ENCODE measurements around the gene PPP1R13L.

The PPP1R13L gene, protein sequence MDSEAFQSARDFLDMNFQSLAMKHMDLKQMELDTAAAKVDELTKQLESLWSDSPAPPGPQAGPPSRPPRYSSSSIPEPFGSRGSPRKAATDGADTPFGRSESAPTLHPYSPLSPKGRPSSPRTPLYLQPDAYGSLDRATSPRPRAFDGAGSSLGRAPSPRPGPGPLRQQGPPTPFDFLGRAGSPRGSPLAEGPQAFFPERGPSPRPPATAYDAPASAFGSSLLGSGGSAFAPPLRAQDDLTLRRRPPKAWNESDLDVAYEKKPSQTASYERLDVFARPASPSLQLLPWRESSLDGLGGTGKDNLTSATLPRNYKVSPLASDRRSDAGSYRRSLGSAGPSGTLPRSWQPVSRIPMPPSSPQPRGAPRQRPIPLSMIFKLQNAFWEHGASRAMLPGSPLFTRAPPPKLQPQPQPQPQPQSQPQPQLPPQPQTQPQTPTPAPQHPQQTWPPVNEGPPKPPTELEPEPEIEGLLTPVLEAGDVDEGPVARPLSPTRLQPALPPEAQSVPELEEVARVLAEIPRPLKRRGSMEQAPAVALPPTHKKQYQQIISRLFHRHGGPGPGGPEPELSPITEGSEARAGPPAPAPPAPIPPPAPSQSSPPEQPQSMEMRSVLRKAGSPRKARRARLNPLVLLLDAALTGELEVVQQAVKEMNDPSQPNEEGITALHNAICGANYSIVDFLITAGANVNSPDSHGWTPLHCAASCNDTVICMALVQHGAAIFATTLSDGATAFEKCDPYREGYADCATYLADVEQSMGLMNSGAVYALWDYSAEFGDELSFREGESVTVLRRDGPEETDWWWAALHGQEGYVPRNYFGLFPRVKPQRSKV

DNA sequence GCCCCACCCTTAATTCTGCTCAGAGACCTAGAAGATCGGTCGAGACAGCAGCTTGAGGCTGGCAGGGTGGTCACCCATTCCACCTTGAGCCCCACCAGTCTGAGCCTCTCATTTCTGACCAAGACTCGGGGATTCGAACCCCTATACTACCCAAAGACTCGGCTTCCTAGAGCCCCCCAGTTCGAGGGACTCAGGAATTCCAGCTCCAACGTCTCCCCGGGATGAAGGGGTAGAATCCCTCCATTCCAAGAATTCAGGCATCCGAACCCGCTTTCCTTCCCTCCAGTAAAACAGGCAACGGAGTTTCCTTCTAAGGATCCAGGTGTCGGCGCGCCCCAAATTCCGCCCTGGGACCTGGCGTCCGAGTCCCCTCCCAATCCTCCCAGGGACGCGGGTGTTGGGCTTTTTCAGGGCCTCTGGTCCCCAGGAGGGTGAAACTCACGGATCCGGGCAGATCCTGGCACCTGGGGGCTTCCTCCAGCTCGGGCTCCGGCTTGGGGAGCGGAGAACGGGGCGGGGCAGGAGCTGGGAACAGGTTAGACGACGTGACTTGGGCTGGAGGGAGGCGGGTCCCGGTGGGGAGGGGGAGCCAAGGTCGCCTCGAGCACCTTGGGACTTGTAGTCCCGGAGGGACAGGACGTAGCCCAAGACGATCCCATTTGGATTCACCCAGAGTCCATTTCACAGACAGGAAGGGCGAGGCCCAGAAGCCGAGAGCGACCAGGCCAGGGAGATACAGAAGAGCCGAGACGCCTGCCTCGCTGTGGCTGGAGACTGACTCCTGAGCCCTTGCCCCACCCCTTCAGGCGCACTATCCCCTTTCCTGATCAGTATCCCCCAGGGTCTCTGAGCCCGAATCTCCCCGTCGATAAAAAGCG is at the start of gene PPP1R13L:
PPP1R13L (minus strand) TSS at position 513 of the 878 bp plus-strand sequence. CDS start 6,751 bp downstream, outside the sequence.
- Histone ChIP-seq H3K27me3 (ENCODE audit: control insufficient read depth, insufficient read depth, low read length) (no peaks in the 10 kb centered on the region), H3K27ac (ENCODE audit: low read depth, low read length) (peak within 1 kb of the TSS; percentile 92), H3K9ac (ENCODE audit: low read length) (peak within 1 kb of the TSS; percentile 56), H3K36me3 (ENCODE audit: control insufficient read depth, insufficient read depth, low read length) (no peaks in the 10 kb centered on the region), H3K4me1 (ENCODE audit: control insufficient read depth, insufficient read depth, low read length) (peaks cover 5% of the 10 kb centered on the region), H3K4me3 (ENCODE audit: low read length) (peak within 1 kb of the TSS; percentile 82)

DNA sequence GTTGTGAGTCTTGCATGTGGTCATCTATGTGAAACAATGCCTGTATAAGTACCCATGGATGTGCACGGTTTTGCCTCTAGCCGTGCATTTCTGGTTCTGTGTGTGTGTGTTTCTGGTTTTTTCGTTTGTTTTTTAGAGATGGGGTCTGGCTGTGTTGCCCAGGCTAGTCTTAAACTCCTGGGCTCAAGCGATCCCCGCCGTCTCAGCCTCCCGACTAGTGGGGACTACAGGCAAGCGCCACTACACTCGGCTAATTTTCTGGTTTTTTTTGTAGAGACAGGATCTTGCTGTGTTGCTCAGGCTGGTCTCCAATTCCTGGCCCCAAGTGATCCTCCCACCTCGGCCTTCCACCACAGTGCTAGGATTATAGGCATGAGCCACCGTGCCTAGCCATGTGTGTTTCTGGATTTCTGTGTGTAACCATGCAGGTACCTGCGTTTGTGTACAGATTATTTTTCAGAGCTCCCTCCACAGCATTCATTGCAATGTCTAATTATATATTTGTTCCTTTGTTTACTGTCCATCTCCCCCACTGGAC is 47.0 kb upstream of the PPP1R13L start:
- no peak overlapping the region for H3K4me3 ChIP-seq (ENCODE audit: low read length)
- peak overlapping the region; percentile 90 for H3K27ac ChIP-seq (ENCODE audit: low read depth, low read length)
- H3K4me1 ChIP-seq (ENCODE audit: control insufficient read depth, insufficient read depth, low read length), result peaks cover 18% of the 10 kb centered on the region
- no peak overlapping the region for H3K9ac ChIP-seq (ENCODE audit: low read length)
- H3K27me3 ChIP-seq (ENCODE audit: control insufficient read depth, insufficient read depth, low read length), result no peaks in the 10 kb centered on the region
- no peaks in the 10 kb centered on the region for H3K36me3 ChIP-seq (ENCODE audit: control insufficient read depth, insufficient read depth, low read length)

DNA sequence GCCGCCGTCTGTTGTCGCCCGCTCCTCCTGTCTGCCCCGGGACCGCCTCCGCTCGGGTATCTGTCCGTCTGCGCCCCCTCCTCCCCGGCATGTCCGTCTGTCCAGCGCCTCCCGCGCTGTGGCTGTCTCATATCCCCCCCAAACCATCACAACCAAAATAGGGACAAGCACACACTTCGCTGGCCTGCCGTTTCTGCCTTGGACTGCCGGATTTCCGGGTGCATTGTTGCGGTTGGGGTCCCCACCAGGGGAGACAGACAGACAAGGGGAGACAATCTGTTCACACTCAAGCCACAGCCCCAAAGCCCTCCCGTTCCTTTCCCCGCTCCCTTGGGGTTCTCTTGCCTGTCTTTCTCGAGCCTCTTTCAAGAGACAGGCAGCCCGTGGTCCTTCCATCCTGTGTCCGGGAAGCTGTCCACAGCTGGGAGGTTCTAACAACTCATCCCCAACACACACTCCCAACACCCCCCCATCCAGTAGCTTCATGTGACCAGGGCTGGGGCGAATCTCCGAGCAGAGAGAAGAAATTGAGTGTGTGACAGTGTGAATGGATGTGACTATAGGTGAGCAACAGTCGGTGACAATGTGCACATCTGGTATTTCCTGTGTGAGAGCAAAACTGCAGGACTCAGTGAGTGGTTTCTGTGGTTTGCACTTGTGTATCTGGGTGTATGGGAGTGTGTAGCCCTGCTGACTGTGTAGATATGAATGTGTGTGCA is 46.4 kb upstream of the PPP1R13L start:
- peak overlapping the region; percentile 96 for H3K9ac ChIP-seq (ENCODE audit: low read length)
- H3K36me3 ChIP-seq (ENCODE audit: control insufficient read depth, insufficient read depth, low read length), result no peaks in the 10 kb centered on the region
- peak overlapping the region; percentile 92 for H3K4me3 ChIP-seq (ENCODE audit: low read length)
- peak overlapping the region; percentile 90 for H3K27ac ChIP-seq (ENCODE audit: low read depth, low read length)
- H3K27me3 ChIP-seq (ENCODE audit: control insufficient read depth, insufficient read depth, low read length), result no peaks in the 10 kb centered on the region
- peaks cover 17% of the 10 kb centered on the region for H3K4me1 ChIP-seq (ENCODE audit: control insufficient read depth, insufficient read depth, low read length)

DNA sequence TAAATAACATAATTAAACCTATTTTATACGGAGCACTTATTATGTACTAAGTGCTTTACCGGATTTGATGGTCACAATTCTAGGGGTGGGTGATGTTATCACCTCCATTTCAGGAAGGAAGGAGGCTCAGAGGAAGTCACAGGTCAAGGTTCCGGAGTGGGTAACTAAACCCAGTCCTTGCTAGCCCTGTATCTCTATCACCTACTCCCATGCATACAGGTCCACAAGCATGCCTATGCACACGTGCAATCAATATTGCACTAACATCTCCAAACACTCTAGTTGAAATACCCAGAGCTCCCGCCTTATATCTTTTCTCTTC is 45.1 kb upstream of the PPP1R13L start:
- Histone ChIP-seq H3K4me1 (ENCODE audit: control insufficient read depth, insufficient read depth, low read length) (peaks cover 7% of the 10 kb centered on the region), H3K9ac (ENCODE audit: low read length) (no peak overlapping the region), H3K4me3 (ENCODE audit: low read length) (peak overlapping the region; percentile 40), H3K27ac (ENCODE audit: low read depth, low read length) (no peak overlapping the region), H3K27me3 (ENCODE audit: control insufficient read depth, insufficient read depth, low read length) (no peaks in the 10 kb centered on the region), H3K36me3 (ENCODE audit: control insufficient read depth, insufficient read depth, low read length) (no peaks in the 10 kb centered on the region)

DNA sequence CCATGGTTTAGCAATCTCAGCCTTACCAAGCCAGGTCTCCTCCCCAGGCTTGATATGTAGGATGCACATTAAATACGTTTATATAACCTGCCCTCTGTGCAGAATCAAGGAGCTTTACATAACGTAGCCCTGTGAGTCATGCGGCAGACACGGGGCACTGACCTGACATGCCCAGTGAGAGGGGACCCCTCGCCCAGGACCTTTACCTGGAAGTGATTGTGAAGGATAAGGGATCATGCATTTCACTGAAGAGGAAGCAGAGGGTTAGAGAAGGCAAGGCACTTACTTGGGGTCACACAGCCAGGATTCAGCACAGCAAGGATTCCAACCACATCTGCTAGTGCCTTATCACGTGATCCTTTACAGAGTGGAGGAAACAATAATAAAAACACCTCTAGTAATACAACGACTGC is 44.0 kb upstream of the PPP1R13L start:
- Histone ChIP-seq H3K36me3 (ENCODE audit: control insufficient read depth, insufficient read depth, low read length) (no peaks in the 10 kb centered on the region), H3K4me3 (ENCODE audit: low read length) (no peak overlapping the region), H3K9ac (ENCODE audit: low read length) (no peak overlapping the region), H3K27me3 (ENCODE audit: control insufficient read depth, insufficient read depth, low read length) (no peaks in the 10 kb centered on the region), H3K4me1 (ENCODE audit: control insufficient read depth, insufficient read depth, low read length) (peaks cover 14% of the 10 kb centered on the region), H3K27ac (ENCODE audit: low read depth, low read length) (no peak overlapping the region)

DNA sequence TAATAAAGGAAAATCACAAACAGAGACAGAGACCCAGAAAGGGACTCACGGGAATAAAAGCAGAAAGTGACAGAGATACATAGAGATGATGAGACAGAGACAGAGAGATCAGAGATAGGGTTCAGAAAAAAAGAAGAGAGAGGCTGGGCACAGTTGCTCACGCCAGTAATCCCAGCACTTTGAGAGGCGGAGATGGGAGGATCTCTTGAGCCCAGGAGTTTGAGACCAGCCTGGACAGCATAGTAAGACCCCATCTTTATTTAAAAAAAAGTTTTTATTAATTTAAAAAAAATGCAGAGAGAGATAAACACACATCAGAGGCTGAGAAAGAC is 43.5 kb upstream of the PPP1R13L start:
- Histone ChIP-seq H3K27ac (ENCODE audit: low read depth, low read length) (no peak overlapping the region), H3K9ac (ENCODE audit: low read length) (no peak overlapping the region), H3K4me3 (ENCODE audit: low read length) (no peak overlapping the region), H3K27me3 (ENCODE audit: control insufficient read depth, insufficient read depth, low read length) (no peaks in the 10 kb centered on the region), H3K36me3 (ENCODE audit: control insufficient read depth, insufficient read depth, low read length) (no peaks in the 10 kb centered on the region), H3K4me1 (ENCODE audit: control insufficient read depth, insufficient read depth, low read length) (peaks cover 14% of the 10 kb centered on the region)

DNA sequence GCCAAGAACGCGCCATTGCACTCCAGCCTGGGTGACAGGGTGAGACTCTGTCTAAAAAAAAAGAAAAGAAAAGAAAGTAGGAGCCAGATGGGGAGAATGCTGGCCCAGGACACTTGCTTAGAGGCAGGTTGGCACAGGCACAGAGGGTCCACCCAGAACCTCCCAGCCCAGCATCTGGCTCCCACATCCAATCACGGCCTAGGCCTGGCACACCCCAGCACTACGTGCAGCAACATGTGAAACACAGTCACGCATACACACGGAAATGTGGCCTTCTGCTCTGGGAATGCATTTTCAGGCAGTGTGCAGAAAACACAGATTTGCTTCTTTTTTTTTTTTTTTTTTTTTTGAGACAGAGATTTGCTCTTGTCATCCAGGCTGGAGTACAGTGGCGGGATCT is 42.1 kb upstream of the PPP1R13L start:
- Histone ChIP-seq H3K36me3 (ENCODE audit: control insufficient read depth, insufficient read depth, low read length) (no peaks in the 10 kb centered on the region), H3K27me3 (ENCODE audit: control insufficient read depth, insufficient read depth, low read length) (no peaks in the 10 kb centered on the region), H3K27ac (ENCODE audit: low read depth, low read length) (no peak overlapping the region), H3K9ac (ENCODE audit: low read length) (no peak overlapping the region), H3K4me3 (ENCODE audit: low read length) (no peak overlapping the region), H3K4me1 (ENCODE audit: control insufficient read depth, insufficient read depth, low read length) (peaks cover 20% of the 10 kb centered on the region)

DNA sequence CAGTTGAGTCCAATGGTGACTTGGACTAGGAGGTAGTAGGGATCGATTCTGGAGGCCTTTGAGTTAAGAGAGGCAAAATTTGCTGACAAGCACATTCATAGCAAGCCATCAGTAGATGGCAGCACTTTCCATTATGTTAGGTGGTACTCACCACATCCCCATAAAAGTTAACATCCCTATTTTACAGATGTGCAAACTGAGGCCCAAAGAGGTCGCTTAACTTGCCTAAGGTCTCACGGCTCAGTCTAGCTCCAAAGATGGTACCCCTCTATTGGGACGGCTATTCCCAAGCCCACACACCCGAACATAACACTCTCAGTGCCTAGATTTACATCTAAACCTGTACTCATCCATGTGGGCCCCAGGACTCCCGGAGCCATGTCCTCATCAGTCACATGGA is 41.4 kb upstream of the PPP1R13L start:
- Histone ChIP-seq H3K27ac (ENCODE audit: low read depth, low read length) (no peak overlapping the region), H3K4me3 (ENCODE audit: low read length) (no peak overlapping the region), H3K4me1 (ENCODE audit: control insufficient read depth, insufficient read depth, low read length) (peaks cover 20% of the 10 kb centered on the region), H3K9ac (ENCODE audit: low read length) (no peak overlapping the region), H3K36me3 (ENCODE audit: control insufficient read depth, insufficient read depth, low read length) (no peaks in the 10 kb centered on the region), H3K27me3 (ENCODE audit: control insufficient read depth, insufficient read depth, low read length) (no peaks in the 10 kb centered on the region)

DNA sequence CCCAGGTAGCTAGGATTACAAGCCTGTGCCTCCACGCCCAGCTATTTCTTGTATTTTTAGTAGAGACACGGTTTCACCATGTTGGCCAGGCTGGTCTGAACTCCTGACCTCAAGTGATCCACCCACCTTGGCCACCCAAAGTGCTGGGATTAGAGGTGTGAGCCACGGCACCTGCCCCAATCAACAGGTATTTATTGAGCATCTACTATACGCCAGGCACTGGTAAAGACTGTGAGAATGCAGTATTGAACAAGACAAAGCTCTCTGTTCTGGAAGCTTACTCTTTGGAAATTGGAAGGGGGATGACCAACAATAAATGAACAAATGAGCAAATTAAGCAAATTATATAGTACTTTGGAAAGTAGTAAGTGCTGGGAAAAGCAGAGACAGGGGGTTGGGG is 40.3 kb upstream of the PPP1R13L start:
- no peak overlapping the region for H3K9ac ChIP-seq (ENCODE audit: low read length)
- H3K4me1 ChIP-seq (ENCODE audit: control insufficient read depth, insufficient read depth, low read length), result peaks cover 20% of the 10 kb centered on the region
- H3K27ac ChIP-seq (ENCODE audit: low read depth, low read length), result no peak overlapping the region
- no peak overlapping the region for H3K4me3 ChIP-seq (ENCODE audit: low read length)
- H3K36me3 ChIP-seq (ENCODE audit: control insufficient read depth, insufficient read depth, low read length), result no peaks in the 10 kb centered on the region
- H3K27me3 ChIP-seq (ENCODE audit: control insufficient read depth, insufficient read depth, low read length), result no peaks in the 10 kb centered on the region

DNA sequence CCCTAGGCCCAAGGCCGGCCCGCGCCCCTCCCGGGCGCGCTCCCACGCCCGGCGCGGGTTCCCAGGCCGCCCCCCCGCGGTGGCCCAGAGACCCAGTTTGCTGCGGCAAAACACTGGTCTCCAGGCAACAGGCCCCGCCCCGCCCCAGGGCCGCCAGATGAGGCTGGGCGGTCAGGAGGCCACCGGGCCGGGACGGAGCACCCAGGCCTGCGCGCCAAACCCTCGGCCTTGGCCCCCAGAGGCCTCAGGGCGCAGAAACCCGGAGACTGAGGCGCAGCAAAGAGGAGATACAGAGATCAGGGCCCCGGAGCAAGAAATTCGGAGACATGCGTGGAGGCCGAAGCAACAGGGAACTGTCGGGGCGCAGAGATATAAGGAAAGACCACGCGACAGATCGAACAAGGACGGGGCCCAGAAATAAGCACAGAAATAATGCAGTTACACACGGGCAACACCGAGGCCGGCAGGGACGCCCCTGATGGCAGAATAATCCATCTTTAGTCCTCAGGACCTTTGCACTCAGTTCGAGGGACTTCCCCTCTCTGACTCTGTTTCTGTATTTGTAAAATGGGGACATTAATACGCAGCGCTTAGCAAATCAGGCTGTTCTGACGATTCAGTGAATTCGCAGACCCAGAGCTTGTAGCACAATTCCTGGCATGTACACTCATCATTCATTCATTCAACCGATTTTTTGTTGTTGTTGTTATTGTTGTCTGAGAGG is 39.6 kb upstream of the PPP1R13L start:
- Histone ChIP-seq H3K9ac (ENCODE audit: low read length) (peak overlapping the region; percentile 38), H3K27me3 (ENCODE audit: control insufficient read depth, insufficient read depth, low read length) (no peaks in the 10 kb centered on the region), H3K4me1 (ENCODE audit: control insufficient read depth, insufficient read depth, low read length) (peaks cover 16% of the 10 kb centered on the region), H3K27ac (ENCODE audit: low read depth, low read length) (peak overlapping the region; percentile 83), H3K36me3 (ENCODE audit: control insufficient read depth, insufficient read depth, low read length) (no peaks in the 10 kb centered on the region), H3K4me3 (ENCODE audit: low read length) (peak overlapping the region; percentile 65)
